Breast epithelium (tissue), 4 donors: ENCODE results near the gene EXOC3L4. TPM values are rescaled to one million over a fixed set of nuclear protein-coding genes. Genes with fewer than 3 reads are reported as not detected.

ENCODE experiments used
- DNase-seq, 2 donors: peaks; one replicate each; pipeline ENCODE4 v3.0.0-alpha.2; 2019; ENCODE audit warnings: low spot score in 2 of 2
- H3K27ac ChIP-seq, 2 donors: fragments of 200-600 bp; sonication (generic) in 1 of 2; one replicate each; pipeline ENCODE4 v1.5.1; 2016 to 2019; ENCODE audit warnings: mild to moderate bottlenecking in 1 of 2
- H3K27me3 ChIP-seq, 2 donors: fragments of 200-600 bp; sonication (generic) in 1 of 2; one replicate each; pipeline versions ENCODE4 v1.5.1 to v1.6.0; 2017 to 2019; ENCODE audit warnings: control low read depth in 1 of 2, mild to moderate bottlenecking in 1 of 2
- H3K36me3 ChIP-seq: fragments of 200-600 bp; one replicate; pipeline ENCODE4 v1.5.1; 2019
- H3K4me1 ChIP-seq, 2 donors: fragments of 200-600 bp; sonication (generic); one replicate each; pipeline ENCODE4 v1.5.1; 2016 to 2019; ENCODE audit warnings: control low read depth in 1 of 2
- H3K4me3 ChIP-seq, 3 donors: fragments of 200-600 bp; sonication (generic); 1 replicate in 2 of 3; 2 replicates in 1 of 3; pipeline ENCODE4 v1.5.1; 2016 to 2019; ENCODE audit warnings: mild to moderate bottlenecking in 3 of 3, moderate library complexity in 2 of 3
- H3K9me3 ChIP-seq, 2 donors: fragments of 200-600 bp; sonication (generic) in 1 of 2; one replicate each; pipeline ENCODE4 v1.5.1; 2016 to 2019; ENCODE audit warnings: control low read depth in 1 of 2
- POLR2A ChIP-seq: fragments of 450-650 bp; IDR thresholded peaks from one replicate; pipeline ENCODE4 v1.6.1; 2016; ENCODE audit warnings: antibody characterized with exemption, mild to moderate bottlenecking, moderate library complexity
- POLR2AphosphoS5 ChIP-seq, 3 donors: sonication (generic); formaldehyde crosslinking; IDR thresholded peaks; one replicate each; pipeline ENCODE4 v1.6.1; 2017; ENCODE audit warnings: antibody characterized with exemption in 3 of 3
- intact Hi-C: fragments of 100-400 bp; cut with DNase I; formaldehyde crosslinking; loops from one replicate; pipeline ENCODE4 v1.15.1; 2023; ENCODE audit warnings: low total_unique reads
- total RNA-seq, 3 donors: library from RNA; depleted of rRNA; stranded (reverse); fragments of >200 nt; gene quantifications; one replicate each; pipeline ENCODE4 v1.1.0, GENCODE V29; 2016
- TF ChIP-seq, protein P1 (sequence below), 3 donors: fragments of 450-650 bp; IDR thresholded peaks; one replicate each; pipeline ENCODE4 v1.5.1; 2016 to 2017; ENCODE audit warnings: antibody characterized with exemption in 3 of 3, mild to moderate bottlenecking in 3 of 3, moderate library complexity in 3 of 3

EXOC3L4 gene
- total RNA-seq, 3 donors from 2014 or later: 0.66 to 1.0 TPM; not detected in 1

DNA sequence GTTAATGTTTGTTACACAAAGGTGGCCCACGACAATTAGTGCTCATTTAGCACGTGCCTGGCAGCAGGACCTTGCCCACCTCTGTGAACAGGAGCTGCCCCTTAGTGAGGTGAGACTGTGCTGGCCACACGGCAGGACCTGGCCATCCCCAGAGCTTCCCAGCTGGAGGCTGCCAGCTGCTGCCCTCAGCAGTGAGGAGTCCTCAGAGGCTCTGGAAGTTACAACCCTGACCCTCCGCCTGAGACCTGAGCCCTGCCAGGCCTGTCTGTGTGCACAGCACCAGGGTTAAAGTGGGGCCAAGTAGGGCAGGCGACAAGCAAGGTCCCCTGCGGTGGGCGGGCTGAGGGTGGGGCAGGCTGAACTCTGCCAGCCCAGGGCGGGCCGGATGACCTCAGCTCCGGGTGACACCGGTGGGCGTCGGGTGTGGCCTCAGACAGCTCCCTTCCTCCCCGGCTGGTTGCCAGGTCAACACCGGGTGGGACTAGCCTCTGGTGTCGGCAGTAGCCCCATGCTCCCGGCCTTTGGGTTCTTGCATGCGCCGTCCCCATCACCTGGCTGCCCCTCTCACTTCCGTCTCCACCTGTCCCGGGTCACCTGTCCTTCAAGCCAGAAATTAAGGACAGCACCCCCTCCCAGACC is 19.7 kb upstream of the EXOC3L4 start:
- H3K27me3 ChIP-seq: no peaks in the 10 kb centered on the region
- peak overlapping the region; percentile 42 to 65 (median 52) for H3K4me3 ChIP-seq
- peak overlapping the region; percentile 52 to 80 for H3K27ac ChIP-seq
- intact Hi-C loops: no loop called here
- DNase-seq: no peak
- H3K36me3 ChIP-seq: no peaks in the 10 kb centered on the region
- TF ChIP-seq, protein P1, sequence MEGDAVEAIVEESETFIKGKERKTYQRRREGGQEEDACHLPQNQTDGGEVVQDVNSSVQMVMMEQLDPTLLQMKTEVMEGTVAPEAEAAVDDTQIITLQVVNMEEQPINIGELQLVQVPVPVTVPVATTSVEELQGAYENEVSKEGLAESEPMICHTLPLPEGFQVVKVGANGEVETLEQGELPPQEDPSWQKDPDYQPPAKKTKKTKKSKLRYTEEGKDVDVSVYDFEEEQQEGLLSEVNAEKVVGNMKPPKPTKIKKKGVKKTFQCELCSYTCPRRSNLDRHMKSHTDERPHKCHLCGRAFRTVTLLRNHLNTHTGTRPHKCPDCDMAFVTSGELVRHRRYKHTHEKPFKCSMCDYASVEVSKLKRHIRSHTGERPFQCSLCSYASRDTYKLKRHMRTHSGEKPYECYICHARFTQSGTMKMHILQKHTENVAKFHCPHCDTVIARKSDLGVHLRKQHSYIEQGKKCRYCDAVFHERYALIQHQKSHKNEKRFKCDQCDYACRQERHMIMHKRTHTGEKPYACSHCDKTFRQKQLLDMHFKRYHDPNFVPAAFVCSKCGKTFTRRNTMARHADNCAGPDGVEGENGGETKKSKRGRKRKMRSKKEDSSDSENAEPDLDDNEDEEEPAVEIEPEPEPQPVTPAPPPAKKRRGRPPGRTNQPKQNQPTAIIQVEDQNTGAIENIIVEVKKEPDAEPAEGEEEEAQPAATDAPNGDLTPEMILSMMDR (IDR thresholded peaks at IDR 0.05): no peak
- TF ChIP-seq POLR2A: no peak
- no peak for TF ChIP-seq POLR2AphosphoS5 (IDR thresholded peaks at IDR 0.05)
- H3K9me3 ChIP-seq: no peaks in the 10 kb centered on the region
- H3K4me1 ChIP-seq: peaks cover 0 to 6% of the 10 kb centered on the region in 2 donors

DNA sequence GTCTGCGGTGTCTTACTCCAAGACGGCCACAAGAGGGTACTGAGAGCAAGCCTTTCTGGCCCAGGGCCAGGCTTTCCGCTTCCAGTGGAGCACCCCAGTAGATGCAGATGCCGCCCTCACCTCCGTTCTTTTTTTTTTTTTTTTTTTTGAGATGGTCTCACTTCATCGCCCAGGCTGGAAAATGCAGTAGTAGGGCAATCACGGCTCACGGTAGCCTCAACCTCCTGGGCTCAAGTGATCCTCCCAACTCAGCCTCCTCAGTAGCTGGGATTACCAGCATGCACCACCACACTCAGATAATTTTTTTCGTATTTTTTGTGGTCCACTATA is 16.1 kb upstream of the EXOC3L4 start:
- peaks cover 0 to 6% of the 10 kb centered on the region in 2 donors for H3K4me1 ChIP-seq
- peak; percentile 72 to 84 for DNase-seq
- H3K36me3 ChIP-seq: no peaks in the 10 kb centered on the region
- no peaks in the 10 kb centered on the region for H3K9me3 ChIP-seq
- H3K4me3 ChIP-seq: no peak overlapping the region
- TF ChIP-seq, protein P1 (IDR thresholded peaks at IDR 0.05): peak; percentile 61 to 78 (median 77)
- TF ChIP-seq POLR2A: no peak
- peak; percentile 43 to 51 (median 45) for TF ChIP-seq POLR2AphosphoS5 (IDR thresholded peaks at IDR 0.05)
- H3K27me3 ChIP-seq: no peaks in the 10 kb centered on the region
- intact Hi-C loops: no loop called here
- H3K27ac ChIP-seq: no peak overlapping the region

DNA sequence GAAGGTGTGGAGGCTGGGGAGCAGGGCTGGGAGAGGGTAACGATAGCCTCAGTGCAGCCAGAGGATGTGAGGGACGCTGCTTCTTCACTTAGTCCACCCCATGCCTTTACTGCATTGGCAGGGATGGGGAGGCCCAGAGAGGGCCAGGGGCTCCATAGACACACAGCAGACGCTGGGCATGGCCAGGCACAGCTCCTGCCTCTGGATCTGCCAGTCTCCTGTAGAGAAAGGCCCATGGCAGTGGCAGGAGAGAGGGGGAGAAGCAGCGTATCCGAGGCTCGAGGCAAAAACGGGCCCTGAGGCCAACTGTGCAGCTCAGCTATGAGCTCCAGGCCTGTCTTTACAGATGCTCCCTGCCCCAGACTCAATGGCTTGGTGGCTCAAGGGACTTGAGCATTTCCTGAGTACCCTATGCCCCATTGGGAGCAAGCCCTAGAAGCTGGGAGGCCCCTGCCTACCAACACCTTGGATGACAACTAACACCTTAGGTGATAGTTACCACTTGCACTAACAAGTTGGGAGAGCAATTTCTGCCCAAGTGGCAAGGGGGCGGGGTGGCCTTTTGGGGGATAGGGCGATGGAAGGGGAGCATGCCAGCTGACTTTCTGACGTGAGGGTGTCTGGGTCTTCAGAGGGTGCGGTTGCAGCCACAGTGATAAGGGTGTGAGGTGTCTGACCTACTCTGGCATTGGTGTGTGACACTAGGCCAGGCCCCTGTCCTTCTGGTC is 15.5 kb upstream of the EXOC3L4 start:
- H3K4me3 ChIP-seq: no peak overlapping the region
- TF ChIP-seq POLR2AphosphoS5 (IDR thresholded peaks at IDR 0.05) (no peak), POLR2A (no peak)
- TF ChIP-seq, protein P1 (IDR thresholded peaks at IDR 0.05): no peak
- DNase-seq: no peak
- H3K4me1 ChIP-seq: peaks cover 0 to 6% of the 10 kb centered on the region in 2 donors
- intact Hi-C loops: no loop called here
- H3K27me3 ChIP-seq: peaks cover 0 to 2% of the 10 kb centered on the region in 2 donors
- no peak overlapping the region for H3K27ac ChIP-seq
- H3K9me3 ChIP-seq: no peaks in the 10 kb centered on the region
- no peaks in the 10 kb centered on the region for H3K36me3 ChIP-seq

DNA sequence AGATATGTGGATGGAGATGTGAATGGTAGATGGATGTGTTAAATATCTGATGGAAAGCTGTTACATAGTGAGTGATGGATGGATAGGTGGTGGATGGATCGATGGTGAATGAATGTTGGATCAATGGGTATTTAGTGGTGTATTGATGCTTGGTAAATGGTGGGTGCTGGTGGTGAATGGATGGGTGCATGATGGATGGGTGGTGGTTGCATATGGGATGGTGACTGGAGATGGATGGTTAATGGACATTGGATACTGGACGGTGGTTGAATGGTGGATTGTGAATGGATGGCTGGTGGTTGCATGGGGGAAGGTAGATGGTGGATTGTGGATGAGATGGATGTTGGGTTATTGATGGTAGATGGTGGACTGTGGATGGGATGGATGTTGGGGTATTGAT is 12.6 kb upstream of the EXOC3L4 start:
- Histone ChIP-seq H3K27ac (no peak overlapping the region), H3K27me3 (peaks cover 0 to 22% of the 10 kb centered on the region in 2 donors), H3K9me3 (no peaks in the 10 kb centered on the region), H3K4me3 (no peak overlapping the region), H3K36me3 (no peaks in the 10 kb centered on the region), H3K4me1 (no peaks in the 10 kb centered on the region)
- TF ChIP-seq POLR2A (no peak), POLR2AphosphoS5 (IDR thresholded peaks at IDR 0.05) (no peak)
- TF ChIP-seq, protein P1 (IDR thresholded peaks at IDR 0.05): no peak
- no peak for DNase-seq
- intact Hi-C loops: no loop called here
